K562 (cell line): Measurements from ENCODE around the gene PLAAT4. TPM values are rescaled to one million over a fixed set of nuclear protein-coding genes. Genes with fewer than 3 reads are reported as not detected.
A peak's percentile ranks its signal among the peaks of the same experiment; 100 is the strongest.

ENCODE experiments used
- ATAC-seq: fragments of 200-7000 bp; cut with Tn5 transposase; 3 replicates; pipeline ENCODE4 v1.9.1; 2020; ENCODE audit warnings: moderate library complexity
- BruUV-seq: library from RNA; stranded (reverse); fragments of 400-500 nt; replicated peaks from 2 replicates; lab custom pipeline; 2021; lab: Mats Ljungman, UMichigan
- CTCF ChIA-PET: fragments of 300-600 bp; formaldehyde crosslinking; extraction: SDS; loops from one replicate; lab custom pipeline; 2021; ENCODE audit warnings: low intra/inter-chr PET ratio; lab: Yijun Ruan, JAX
- POLR2A ChIA-PET: fragments of 300-600, 350-650 bp; sonication (Branson Sonifier 250); formaldehyde crosslinking; extraction: SDS; loops from one replicate; lab custom pipeline; 2021; ENCODE audit warnings: antibody characterized with exemption, inconsistent platforms; lab: Yijun Ruan, JAX
- DNase-seq, 4 experiments: peaks; one replicate each; pipeline versions ENCODE4 v3.0.0 to v3.0.0-alpha.2; 2011 to 2018; ENCODE audit warnings: low spot score in 3 of 4, mixed read lengths in 3 of 4; ENCODE audit errors: extremely low read depth in 1 of 4
- FAIRE-seq: peaks from 2 replicates; lab custom pipeline; 2011; peaks lifted over from hg19 to GRCh38; lab: Jason Lieb, UNC
- H2AFZ ChIP-seq: 2 replicates; pipeline ENCODE4 v1.6.0; 2011; ENCODE audit warnings: low read depth, low read length, control low read depth, inconsistent platforms
- H3K27ac ChIP-seq: fragments of 200-600 bp; 3 replicates; pipeline ENCODE4 v1.8.0; 2011; ENCODE audit warnings: low read depth, mild to moderate bottlenecking, control low read depth, inconsistent platforms, low read length, moderate library complexity, mixed read lengths; ENCODE audit errors: extremely low read depth
- H3K27me3 ChIP-seq, 2 experiments: fragments of 300-600 bp in 1 of 2; 2 replicates in 1 of 2; 3 replicates in 1 of 2; pipeline versions ENCODE4 v1.6.0 to v1.8.0; 2011; ENCODE audit warnings: inconsistent platforms in 2 of 2, low read length in 2 of 2, mild to moderate bottlenecking in 1 of 2, mixed read lengths in 1 of 2, moderate library complexity in 1 of 2; ENCODE audit not compliant: control insufficient read depth in 2 of 2, insufficient read depth in 2 of 2
- H3K36me3 ChIP-seq: fragments of 300-600 bp; 3 replicates; pipeline ENCODE4 v1.8.0; 2011; ENCODE audit warnings: mild to moderate bottlenecking, low read length, inconsistent platforms; ENCODE audit not compliant: control insufficient read depth, insufficient read depth
- H3K4me1 ChIP-seq, 2 experiments: fragments of 200-600 bp in 1 of 2; replicated peaks in 1 of 2; 2 replicates in 1 of 2; 3 replicates in 1 of 2; pipeline versions ENCODE4 v1.5.1 to v1.8.0; 2011; ENCODE audit warnings: inconsistent platforms in 2 of 2, low read length in 2 of 2, mild to moderate bottlenecking in 1 of 2, mixed read lengths in 1 of 2, moderate library complexity in 1 of 2; ENCODE audit not compliant: control insufficient read depth in 2 of 2, insufficient read depth in 2 of 2
- H3K4me2 ChIP-seq: 2 replicates; pipeline ENCODE4 v1.6.1; 2011; ENCODE audit warnings: low read length, control low read depth, inconsistent platforms, mixed read lengths; ENCODE audit not compliant: insufficient read depth
- H3K4me3 ChIP-seq: fragments of 200-600 bp; sonication (generic), shearing (Covaris generic); 2 replicates; pipeline ENCODE4 v1.5.1; 2016; ENCODE audit warnings: control low read depth, inconsistent platforms
- H3K79me2 ChIP-seq: fragments of 200-600 bp; 3 replicates; pipeline ENCODE4 v1.8.0; 2011; ENCODE audit warnings: low read length, inconsistent platforms; ENCODE audit not compliant: control insufficient read depth, insufficient read depth
- H3K9ac ChIP-seq, 2 experiments: 2 replicates each; pipeline versions ENCODE4 v1.6.0 to v1.6.1; 2011; ENCODE audit warnings: low read depth in 2 of 2, low read length in 2 of 2, control low read depth in 1 of 2, inconsistent platforms in 1 of 2, mild to moderate bottlenecking in 1 of 2, mixed read lengths in 1 of 2; ENCODE audit not compliant: insufficient read depth in 1 of 2
- H3K9me1 ChIP-seq: one replicate; pipeline ENCODE4 v1.6.0; 2011; ENCODE audit warnings: inconsistent platforms, mild to moderate bottlenecking, low read length, moderate library complexity; ENCODE audit not compliant: control insufficient read depth, insufficient read depth
- H3K9me3 ChIP-seq: replicated peaks from 2 replicates; pipeline ENCODE4 v1.5.1; 2011; ENCODE audit warnings: low read depth, low read length, inconsistent platforms; ENCODE audit not compliant: control insufficient read depth, insufficient read depth
- H4K20me1 ChIP-seq: replicated peaks from 2 replicates; pipeline ENCODE4 v1.6.1; 2011; ENCODE audit warnings: low read length, inconsistent platforms, mixed read lengths; ENCODE audit not compliant: control insufficient read depth, insufficient read depth
- AFF1 ChIP-seq, 2 experiments: fragments of 450-650 bp; IDR thresholded peaks; 2 replicates each; pipeline ENCODE4 v1.6.1; 2018; ENCODE audit warnings: mild to moderate bottlenecking in 2 of 2, low read depth in 1 of 2; ENCODE audit not compliant: partially characterized antibody in 2 of 2
- DPF2 ChIP-seq: fragments of 450-650 bp; IDR thresholded peaks from 2 replicates; pipeline ENCODE4 v1.6.1; 2016
- EHMT2 ChIP-seq: fragments of 450-650 bp; IDR thresholded peaks from 2 replicates; pipeline ENCODE4 v1.6.1; 2018; ENCODE audit warnings: antibody characterized with exemption
- ESRRA ChIP-seq: fragments of 450-650 bp; IDR thresholded peaks from 2 replicates; pipeline ENCODE4 v1.6.1; 2014; ENCODE audit warnings: low read depth, mild to moderate bottlenecking, moderate library complexity, borderline replicate concordance
- ETS2 ChIP-seq: IDR thresholded peaks from 2 replicates; pipeline ENCODE4 v1.6.1; 2016; ENCODE audit warnings: borderline replicate concordance, missing genetic modification characterization, mild to moderate bottlenecking, moderate library complexity, missing compliant biosample characterization; ENCODE audit not compliant: poor library complexity, severe bottlenecking
- HNRNPL ChIP-seq: fragments of 200-400 bp; formaldehyde crosslinking; IDR thresholded peaks from 2 replicates; pipeline ENCODE4 v1.6.1; 2017; ENCODE audit warnings: low read depth, mild to moderate bottlenecking, low read length
- LEF1 ChIP-seq: fragments of 450-650 bp; IDR thresholded peaks from 2 replicates; pipeline ENCODE4 v1.6.1; 2016; ENCODE audit warnings: mild to moderate bottlenecking
- MAX ChIP-seq: sonication (generic); formaldehyde crosslinking; IDR thresholded peaks from 2 replicates; pipeline ENCODE4 v1.9.0; 2022; ENCODE audit warnings: mild to moderate bottlenecking, missing genetic modification reagents
- MCM5 ChIP-seq: fragments of 450-650 bp; IDR thresholded peaks from 2 replicates; pipeline ENCODE4 v1.6.1; 2016; ENCODE audit warnings: low read depth
- PHF20 ChIP-seq: fragments of 450-650 bp; IDR thresholded peaks from 2 replicates; pipeline ENCODE4 v1.6.1; 2018; ENCODE audit not compliant: partially characterized antibody
- SMC3 ChIP-seq: conservative IDR thresholded peaks from 2 replicates; pipeline ENCODE4 v1.6.1; 2011; ENCODE audit warnings: low read depth, low read length, improper control_type of control experiment; ENCODE audit not compliant: insufficient read depth
- XRCC5 ChIP-seq: fragments of 200-400 bp; formaldehyde crosslinking; IDR thresholded peaks from 2 replicates; pipeline ENCODE4 v1.6.1; 2017; ENCODE audit warnings: low read depth, mild to moderate bottlenecking, low read length
- ZNF121 ChIP-seq: sonication (generic); formaldehyde crosslinking; conservative IDR thresholded peaks from 2 replicates; pipeline ENCODE4 v1.8.0; 2022; ENCODE audit warnings: missing genetic modification reagents
- ZNF347 ChIP-seq: fragments of 450-650 bp; formaldehyde crosslinking; IDR thresholded peaks from 2 replicates; pipeline ENCODE4 v1.4.0; 2020; ENCODE audit warnings: low read depth, mild to moderate bottlenecking, moderate library complexity
- ZNF449 ChIP-seq: fragments of 250-450 bp; sonication (Bioruptor Pico); IDR thresholded peaks from 2 replicates; pipeline ENCODE4 v1.8.0; 2022; ENCODE audit warnings: moderate library complexity, mild to moderate bottlenecking, inconsistent platforms
- ZNF511 ChIP-seq: sonication (generic); formaldehyde crosslinking; IDR thresholded peaks from 2 replicates; pipeline ENCODE4 v1.8.0; 2022; ENCODE audit warnings: mild to moderate bottlenecking, missing genetic modification reagents
- ZNF551 ChIP-seq: fragments of 250-450 bp; sonication (Bioruptor Pico); IDR thresholded peaks from 2 replicates; pipeline ENCODE4 v1.5.0; 2021; ENCODE audit warnings: mild to moderate bottlenecking, moderate library complexity
- WGBS: fragments of 100-300 bp; shearing (Covaris generic); methylation state at CpG from one replicate; pipeline ENCODE4 v1.1.6; 2016; ENCODE audit warnings: low coverage, mixed read lengths; ENCODE audit not compliant: insufficient coverage; ENCODE audit errors: missing lambda C conversion rate; 5-methylcytosine and 5-hydroxymethylcytosine counted together
- in situ Hi-C: fragments of 300-500 bp; cut with MboI; formaldehyde crosslinking; loops from 4 replicates; pipeline ENCODE4 v1.15.0; 2018; ENCODE audit warnings: inconsistent platforms, mixed read lengths
- intact Hi-C: fragments of 100-400 bp; cut with micrococcal nuclease; formaldehyde crosslinking; loops from 2 replicates; pipeline ENCODE4 v1.14.2; 2022
- polyA plus RNA-seq, 8 experiments: library from polyadenylated mRNA; depleted of rRNA in 4 of 8; stranded (reverse) in 5 of 8; unstranded in 3 of 8; fragments of >200 nt; fragmentation: Nextera tagmentation in 2 of 8; fragmentation: Illumina TruSeq in 1 of 8; extraction: Ambion mirVana in 2 of 8; extraction: Trizol in 1 of 8; gene quantifications; 2 replicates each; pipeline versions ENCODE4 v1.2.1 to v1.2.3, GENCODE V29; 2011 to 2014; ENCODE audit warnings: inconsistent platforms in 1 of 8, missing spikeins in 1 of 8
- total RNA-seq, 7 experiments: library from RNA; depleted of rRNA in 6 of 7; stranded (reverse); fragments of >200 nt in 6 of 7; fragmentation: Illumina TruSeq in 2 of 7; extraction: Trizol in 2 of 7; gene quantifications; 2 replicates each; pipeline versions ENCODE4 v1.2.1 to v1.2.3, GENCODE V29; 2011 to 2021; ENCODE audit warnings: low replicate concordance in 1 of 7

PLAAT4 gene
- total and polyA plus RNA-seq, 9 of the 15 experiments (the other 6 are each of a cell fraction or from before 2014, with no cell fraction given) = 0.54 to 3.0 (median 1.3) TPM; not detected in 1

DNA sequence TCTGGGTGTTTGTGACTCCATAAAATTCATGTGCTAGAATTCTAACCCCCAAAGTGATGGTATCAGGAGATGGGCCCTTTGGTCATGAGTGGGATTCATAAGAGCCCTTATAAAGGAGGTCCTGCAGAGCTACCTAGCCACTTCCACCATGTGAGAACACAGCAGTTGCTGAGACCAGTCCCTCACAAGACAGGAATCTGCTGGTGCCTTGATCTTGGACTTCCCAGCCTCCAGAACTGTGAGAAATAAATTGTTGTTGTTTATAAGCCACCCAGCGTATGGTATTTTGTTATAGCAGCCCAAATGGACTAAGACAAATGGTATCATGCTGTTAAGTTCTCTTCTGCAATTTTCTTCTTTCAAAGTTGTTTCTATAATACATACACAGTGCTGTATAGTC, 44.2 kb upstream of the PLAAT4 start (continued):
- TF ChIP-seq XRCC5 = no peak
- no peak for TF ChIP-seq ETS2 (tag)
- no peak for TF ChIP-seq LEF1
- no peak for TF ChIP-seq ZNF121
- no peak for TF ChIP-seq ESRRA

- no peaks in the 10 kb centered on the region for H4K20me1 ChIP-seq
- BruUV-seq = no TSS peak
- H3K9me1 ChIP-seq = no peaks in the 10 kb centered on the region
- POLR2A ChIA-PET = no interaction called here
- 8% methylated on average over 1 of the region's 1 CpG for WGBS
- H3K4me2 ChIP-seq = no peak overlapping the region
- H2AFZ ChIP-seq = no peak overlapping the region
- no peaks in the 10 kb centered on the region for H3K36me3 ChIP-seq
- H3K9me3 ChIP-seq = peaks cover 10% of the 10 kb centered on the region; the same call in 1 of the 2 replicates
- H3K4me3 ChIP-seq = no peak overlapping the region
- CTCF ChIA-PET = no interaction called here
- H3K27ac ChIP-seq = no peak overlapping the region
- in situ Hi-C loops (no loop called here), intact Hi-C loops (no loop called here)
- DNase-seq = no peak
- FAIRE-seq = no peak
- peaks cover 8 to 9% of the 10 kb centered on the region in 2 experiments; a peak in 3 of 5 replicates for H3K4me1 ChIP-seq
- no peaks in the 10 kb centered on the region for H3K27me3 ChIP-seq
- H3K9ac ChIP-seq = no peak overlapping the region
- ATAC-seq = no peak
- H3K79me2 ChIP-seq = no peaks in the 10 kb centered on the region
- TF ChIP-seq SMC3 (no peak), ZNF551 (no peak), MCM5 (no peak), ZNF449 (CRISPR knock-in tag) (no peak), PHF20 (peak; percentile 2), MAX (no peak), DPF2 (no peak), HNRNPL (no peak), EHMT2 (no peak), AFF1 (IDR thresholded peaks at IDR 0.05; ENCODE audit: low read depth in 1 of 2, partially characterized antibody in 2 of 2) (peak in 1 of 2 experiments; percentile 94), ZNF347 (no peak), ZNF511 (CRISPR knock-in tag) (no peak)
Measured at GRCh38 chr11:63493127-63493526, 43.5 kb upstream of the PLAAT4 start.
